Astrocyte (in vitro differentiated cells and primary cell): Measurements from ENCODE around the gene PALLD.

ENCODE experiments used
- CTCF ChIP-seq: IDR thresholded peaks from 2 replicates; pipeline ENCODE4 v1.5.1; 2011; ENCODE audit warnings: low read depth, mild to moderate bottlenecking, inconsistent platforms, low read length, moderate library complexity; ENCODE audit not compliant: insufficient read depth
- EZH2 ChIP-seq: IDR thresholded peaks from 2 replicates; pipeline ENCODE4 v1.6.1; 2012; ENCODE audit warnings: mild to moderate bottlenecking, low read length, inconsistent platforms; ENCODE audit not compliant: insufficient read depth

GRCh38 chr4:168529257-168529656, 32.4 kb downstream of the PALLD start:
- no peak for TF ChIP-seq CTCF
- TF ChIP-seq EZH2, result no peak
